SK-N-SH (cell line): Measurements from ENCODE around the gene NUF2. TPM values are rescaled to one million over a fixed set of nuclear protein-coding genes. Genes with fewer than 3 reads are reported as not detected.

Source experiments
- CTCF ChIA-PET: fragments of 300-600, 350-600 bp; formaldehyde crosslinking; extraction: SDS; loops from one replicate; lab custom pipeline; 2021; lab: Yijun Ruan, JAX
- POLR2A ChIA-PET: fragments of 350-600 bp; sonication (Branson Sonifier 250); formaldehyde crosslinking; extraction: SDS; loops from one replicate; lab custom pipeline; 2020; ENCODE audit warnings: antibody characterized with exemption, inconsistent platforms; lab: Yijun Ruan, JAX
- DNase-seq: peaks from one replicate; pipeline ENCODE4 v3.0.0; 2012
- H2AFZ ChIP-seq: fragments of 200-600 bp; sonication (generic); 2 replicates; pipeline ENCODE4 v1.8.1; 2016; ENCODE audit warnings: antibody characterized with exemption, mild to moderate bottlenecking, low read depth
- H3F3A ChIP-seq: fragments of 200-600 bp; sonication (generic); replicated peaks from 2 replicates; pipeline ENCODE3; 2016; ENCODE audit warnings: antibody characterized with exemption, mild to moderate bottlenecking; ENCODE audit not compliant: insufficient read depth
- H3K27ac ChIP-seq, 2 experiments: fragments of 200-500 bp in 1 of 2; fragments of 200-600 bp in 1 of 2; sonication (Bioruptor generic) in 1 of 2; sonication (generic), shearing (Covaris generic) in 1 of 2; 2 replicates each; pipeline versions ENCODE4 v1.5.1 to v1.6.1; 2014 to 2016; ENCODE audit warnings: low read depth in 2 of 2, inconsistent platforms in 1 of 2, low read length in 1 of 2, mild to moderate bottlenecking in 1 of 2, mixed read lengths in 1 of 2
- H3K27me3 ChIP-seq: fragments of 200-600 bp; sonication (generic), shearing (Covaris generic); 2 replicates; pipeline ENCODE4 v1.6.1; 2016; ENCODE audit warnings: mixed run types; ENCODE audit not compliant: insufficient read depth
- H3K36me3 ChIP-seq, 2 experiments: fragments of 200-500 bp in 1 of 2; fragments of 200-600 bp in 1 of 2; sonication (Bioruptor generic) in 1 of 2; sonication (generic) in 1 of 2; replicated peaks in 1 of 2; 2 replicates each; pipeline versions ENCODE3 to v1.5.1; 2014 to 2016; ENCODE audit warnings: low read length in 1 of 2, mild to moderate bottlenecking in 1 of 2; ENCODE audit not compliant: insufficient read depth in 2 of 2, control insufficient read depth in 1 of 2
- H3K4me1 ChIP-seq, 2 experiments: fragments of 200-500 bp in 1 of 2; fragments of 200-600 bp in 1 of 2; sonication (Bioruptor generic) in 1 of 2; sonication (generic), shearing (Covaris generic) in 1 of 2; 2 replicates each; pipeline versions ENCODE4 v1.5.1 to v1.6.1; 2014 to 2016; ENCODE audit warnings: low read depth in 1 of 2, low read length in 1 of 2, mixed run types in 1 of 2; ENCODE audit not compliant: insufficient read depth in 2 of 2, control insufficient read depth in 1 of 2
- H3K4me2 ChIP-seq: fragments of 200-600 bp; sonication (generic), shearing (Covaris generic); 2 replicates; pipeline ENCODE4 v1.6.1; 2017; ENCODE audit warnings: mixed run types
- H3K4me3 ChIP-seq, 2 experiments: fragments of 200-500 bp in 1 of 2; fragments of 200-600 bp in 1 of 2; sonication (Bioruptor generic) in 1 of 2; sonication (generic), shearing (Covaris generic) in 1 of 2; 2 replicates each; pipeline versions ENCODE4 v1.5.1 to v1.8.1; 2014 to 2016; ENCODE audit warnings: low read depth in 2 of 2, inconsistent platforms in 1 of 2, low read length in 1 of 2, mild to moderate bottlenecking in 1 of 2, mixed read lengths in 1 of 2, moderate library complexity in 1 of 2
- H3K79me2 ChIP-seq: fragments of 200-600 bp; sonication (generic); 2 replicates; pipeline ENCODE4 v1.8.1; 2017; ENCODE audit warnings: mild to moderate bottlenecking; ENCODE audit not compliant: insufficient read depth
- H3K9ac ChIP-seq: fragments of 200-600 bp; sonication (generic); 2 replicates; pipeline ENCODE4 v1.6.1; 2017; ENCODE audit warnings: mixed run types
- H3K9me2 ChIP-seq: fragments of 200-600 bp; sonication (generic); 2 replicates; pipeline ENCODE4 v1.6.1; 2017; ENCODE audit warnings: mixed run types
- H3K9me3 ChIP-seq: fragments of 200-600 bp; sonication (generic); 2 replicates; pipeline ENCODE4 v1.6.1; 2017; ENCODE audit warnings: mixed run types, mild to moderate bottlenecking, moderate library complexity
- H4K20me1 ChIP-seq: fragments of 200-600 bp; sonication (generic); 2 replicates; pipeline ENCODE4 v1.6.1; 2017; ENCODE audit warnings: mild to moderate bottlenecking, mixed run types; ENCODE audit not compliant: insufficient read depth
- CHD2 ChIP-seq: fragments of 150-350 bp; IDR thresholded peaks from 2 replicates; pipeline ENCODE4 v1.6.1; 2018; ENCODE audit warnings: low read length; ENCODE audit not compliant: partially characterized antibody
- CTCF ChIP-seq: fragments of 200-600 bp; sonication (generic); IDR thresholded peaks from 2 replicates; pipeline ENCODE4 v1.6.1; 2017; ENCODE audit warnings: antibody characterized with exemption, mild to moderate bottlenecking, moderate library complexity
- ELF1 ChIP-seq: IDR thresholded peaks from 2 replicates; pipeline ENCODE4 v1.4.0; 2012
- EP300 ChIP-seq, 2 experiments: IDR thresholded peaks; 2 replicates each; pipeline versions ENCODE4 v1.4.0 to v1.6.1; 2012; ENCODE audit warnings: borderline replicate concordance in 1 of 2, low read depth in 1 of 2, low read length in 1 of 2
- FOSL2 ChIP-seq: IDR thresholded peaks from 2 replicates; pipeline ENCODE4 v1.4.0; 2012; ENCODE audit warnings: low read depth, mild to moderate bottlenecking, moderate library complexity, borderline replicate concordance
- FOXJ3 ChIP-seq: sonication (generic); formaldehyde crosslinking; IDR thresholded peaks from 2 replicates; pipeline ENCODE4 v1.5.1; 2020; ENCODE audit warnings: mild to moderate bottlenecking, missing genetic modification reagents
- FOXM1 ChIP-seq: IDR thresholded peaks from 2 replicates; pipeline ENCODE4 v1.4.0; 2012; ENCODE audit warnings: low read depth, mild to moderate bottlenecking
- GABPA ChIP-seq: IDR thresholded peaks from 2 replicates; pipeline ENCODE4 v1.4.0; 2012; ENCODE audit warnings: low read depth, mild to moderate bottlenecking
- GATA2 ChIP-seq: sonication (generic); formaldehyde crosslinking; IDR thresholded peaks from 2 replicates; pipeline ENCODE4 v1.5.0; 2020; ENCODE audit warnings: mild to moderate bottlenecking, missing genetic modification reagents
- MEF2A ChIP-seq: IDR thresholded peaks from 2 replicates; pipeline ENCODE4 v1.4.0; 2012; ENCODE audit warnings: low read depth, borderline replicate concordance
- NFIC ChIP-seq: IDR thresholded peaks from 2 replicates; pipeline ENCODE4 v1.4.0; 2012; ENCODE audit warnings: borderline replicate concordance
- NRF1 ChIP-seq: IDR thresholded peaks from 2 replicates; pipeline ENCODE4 v1.6.1; 2012; ENCODE audit warnings: low read depth, mild to moderate bottlenecking, low read length
- PBX3 ChIP-seq: IDR thresholded peaks from 2 replicates; pipeline ENCODE4; 2012
- REST ChIP-seq: IDR thresholded peaks from 2 replicates; pipeline ENCODE4 v1.6.1; 2012; ENCODE audit warnings: mild to moderate bottlenecking, low read depth, low read length, moderate library complexity
- SIN3A ChIP-seq: IDR thresholded peaks from 2 replicates; pipeline ENCODE4 v1.6.1; 2012; ENCODE audit warnings: low read depth, mild to moderate bottlenecking, low read length, moderate library complexity, borderline replicate concordance
- SMC3 ChIP-seq: IDR thresholded peaks from 2 replicates; pipeline ENCODE4 v1.6.1; 2012; ENCODE audit warnings: low read depth, low read length, improper control_type of control experiment
- TAF1 ChIP-seq: IDR thresholded peaks from 2 replicates; pipeline ENCODE4 v1.6.1; 2012; ENCODE audit warnings: low read depth, mild to moderate bottlenecking, low read length, moderate library complexity, borderline replicate concordance
- TCF12 ChIP-seq: IDR thresholded peaks from 2 replicates; pipeline ENCODE4 v1.4.0; 2012
- TEAD4 ChIP-seq: IDR thresholded peaks from 2 replicates; pipeline ENCODE4 v1.4.0; 2012; ENCODE audit warnings: mild to moderate bottlenecking, borderline replicate concordance; ENCODE audit not compliant: insufficient read depth
- YY1 ChIP-seq: IDR thresholded peaks from 2 replicates; pipeline ENCODE4 v1.4.0; 2012; ENCODE audit warnings: low read depth, mild to moderate bottlenecking
- WGBS: methylation state at CpG from one replicate; pipeline ENCODE4 v1.1.6; 2017; ENCODE audit warnings: low lambda C conversion rate; 5-methylcytosine and 5-hydroxymethylcytosine counted together
- polyA plus RNA-seq, 3 experiments: library from polyadenylated mRNA; depleted of rRNA; stranded (reverse); fragments of >200 nt; gene quantifications; 2 replicates each; pipeline ENCODE4 v1.2.3, GENCODE V29; 2012
- TF ChIP-seq, protein P1 (sequence below): fragments of 150-350 bp; IDR thresholded peaks from 2 replicates; pipeline ENCODE4 v1.6.1; 2016; ENCODE audit warnings: mild to moderate bottlenecking, low read depth, low read length

NUF2 gene
- polyA plus RNA-seq, 1 of the 3 experiments (the other 2 are of a cell fraction) = 11.3 TPM

DNA sequence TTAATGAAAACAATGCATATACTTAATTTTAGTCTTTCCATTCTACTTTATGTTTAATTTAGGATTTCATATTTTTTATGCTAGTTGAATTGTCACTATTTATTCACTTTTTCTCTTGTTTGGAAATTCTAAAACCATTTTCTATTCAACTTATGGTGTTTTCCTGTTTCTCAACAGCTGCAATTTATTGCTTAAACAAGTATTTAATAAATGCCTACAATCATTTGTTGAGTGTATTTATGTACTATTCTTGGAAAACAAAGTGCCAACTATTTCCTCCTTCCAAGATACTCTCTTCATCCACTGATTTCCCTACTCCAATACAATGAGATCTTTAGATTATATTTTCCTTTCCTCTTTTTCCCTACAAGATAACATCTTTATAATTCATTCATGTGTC is 65.4 kb downstream of the NUF2 start (continued):
- TF ChIP-seq REST (no peak), FOXM1 (no peak), SIN3A (no peak), TCF12 (no peak), SMC3 (no peak), GATA2 (no peak), YY1 (no peak), FOSL2 (no peak)
- TF ChIP-seq, protein P1, sequence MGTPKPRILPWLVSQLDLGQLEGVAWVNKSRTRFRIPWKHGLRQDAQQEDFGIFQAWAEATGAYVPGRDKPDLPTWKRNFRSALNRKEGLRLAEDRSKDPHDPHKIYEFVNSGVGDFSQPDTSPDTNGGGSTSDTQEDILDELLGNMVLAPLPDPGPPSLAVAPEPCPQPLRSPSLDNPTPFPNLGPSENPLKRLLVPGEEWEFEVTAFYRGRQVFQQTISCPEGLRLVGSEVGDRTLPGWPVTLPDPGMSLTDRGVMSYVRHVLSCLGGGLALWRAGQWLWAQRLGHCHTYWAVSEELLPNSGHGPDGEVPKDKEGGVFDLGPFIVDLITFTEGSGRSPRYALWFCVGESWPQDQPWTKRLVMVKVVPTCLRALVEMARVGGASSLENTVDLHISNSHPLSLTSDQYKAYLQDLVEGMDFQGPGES = no peak

DNA sequence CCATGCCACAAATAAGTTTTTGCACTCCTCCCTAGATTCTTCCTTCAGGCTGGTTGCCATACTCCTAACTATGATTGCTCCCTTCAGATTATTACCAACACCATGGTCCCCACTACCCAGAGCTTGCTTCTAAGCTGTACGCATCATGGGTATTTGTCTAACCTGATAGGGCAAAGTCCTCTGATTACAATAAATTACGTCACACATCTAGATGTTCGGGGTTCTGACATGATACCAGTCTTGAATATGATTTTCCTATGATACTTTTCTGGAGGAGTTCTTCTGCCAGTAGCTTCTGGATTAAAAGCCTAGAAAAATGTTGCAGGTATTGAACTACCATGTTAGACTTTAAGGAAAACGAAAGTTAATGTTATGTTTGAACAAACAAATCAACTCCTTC is 67.2 kb downstream of the NUF2 start:
- no peak overlapping the region for H3K9ac ChIP-seq
- H3K79me2 ChIP-seq = no peaks in the 10 kb centered on the region
- no peak for DNase-seq
- H3K9me3 ChIP-seq = no peaks in the 10 kb centered on the region
- POLR2A ChIA-PET = no interaction called here
- no peak overlapping the region for H2AFZ ChIP-seq
- no peaks in the 10 kb centered on the region for H3K36me3 ChIP-seq
- H3K4me3 ChIP-seq = no peak overlapping the region
- H3K27me3 ChIP-seq = no peaks in the 10 kb centered on the region; the same call in 1 of the 2 replicates
- H4K20me1 ChIP-seq = no peaks in the 10 kb centered on the region
- no peaks in the 10 kb centered on the region; a peak in 1 of 4 replicates for H3K4me1 ChIP-seq
- TF ChIP-seq TCF12 (no peak), FOSL2 (no peak), GATA2 (no peak), PBX3 (no peak), REST (no peak), NFIC (no peak), TAF1 (no peak), TEAD4 (no peak), FOXJ3 (no peak), YY1 (no peak), ELF1 (no peak), EP300 (IDR thresholded peaks at IDR 0.05; ENCODE audit: borderline replicate concordance in 1 of 2, low read depth in 1 of 2, low read length in 1 of 2) (no peak), GABPA (no peak), NRF1 (no peak), SMC3 (no peak), CHD2 (no peak), CTCF (no peak), MEF2A (no peak)
- TF ChIP-seq, all 33 proteins: peak for 0
- H3F3A ChIP-seq = no peaks in the 10 kb centered on the region
- CTCF ChIA-PET = interaction anchor here (0.7 to 1.1 kb wide), 2 partner anchors 30 to 139 kb away, joined by 3 to 4 read pairs; no protein-coding TSS in a partner anchor
- no peak overlapping the region for H3K27ac ChIP-seq
- no peaks in the 10 kb centered on the region for H3K9me2 ChIP-seq
- no peak overlapping the region for H3K4me2 ChIP-seq
- WGBS = 42% methylated on average over 4 of the region's 4 CpGs
